Neural crest cell (in vitro differentiated cells): ENCODE results near the gene FAN1. TPM values are rescaled to one million over a fixed set of nuclear protein-coding genes. Genes with fewer than 3 reads are reported as not detected.

Experiments
- DNase-seq: peaks from one replicate; pipeline ENCODE4 v3.0.0; 2021; ENCODE audit warnings: low read depth, mixed read lengths, low spot score
- H3K27ac Mint-ChIP-seq: one replicate; pipeline ENCODE4 v1.8.0; 2021; ENCODE audit warnings: mild to moderate bottlenecking, mixed read lengths; ENCODE audit not compliant: unreplicated experiment
- H3K27me3 Mint-ChIP-seq: 2 replicates; pipeline ENCODE4 v1.8.0; 2021; ENCODE audit warnings: low read depth, mild to moderate bottlenecking, mixed read lengths
- H3K36me3 Mint-ChIP-seq: 2 replicates; pipeline ENCODE4 v1.8.0; 2021; ENCODE audit warnings: low read depth, mild to moderate bottlenecking, mixed read lengths
- H3K4me1 Mint-ChIP-seq: 2 replicates; pipeline ENCODE4 v1.8.0; 2021; ENCODE audit warnings: mixed read lengths
- H3K4me3 Mint-ChIP-seq: one replicate; pipeline ENCODE4 v1.8.0; 2021; ENCODE audit warnings: mild to moderate bottlenecking, mixed read lengths
- H3K9me3 Mint-ChIP-seq: 2 replicates; pipeline ENCODE4 v1.8.0; 2021; ENCODE audit warnings: mixed read lengths
- CTCF ChIP-seq: fragments of 200-600 bp; sonication (generic); conservative IDR thresholded peaks from 2 replicates; pipeline ENCODE4 v1.5.0; 2021; ENCODE audit warnings: antibody characterized with exemption, mild to moderate bottlenecking
- total RNA-seq: library from RNA; stranded (reverse); gene quantifications from 2 replicates; pipeline ENCODE4 v1.2.1, GENCODE V29; 2021

Gene FAN1
- total RNA-seq, 1 donor from 2014 or later: 24.1 TPM

DNA sequence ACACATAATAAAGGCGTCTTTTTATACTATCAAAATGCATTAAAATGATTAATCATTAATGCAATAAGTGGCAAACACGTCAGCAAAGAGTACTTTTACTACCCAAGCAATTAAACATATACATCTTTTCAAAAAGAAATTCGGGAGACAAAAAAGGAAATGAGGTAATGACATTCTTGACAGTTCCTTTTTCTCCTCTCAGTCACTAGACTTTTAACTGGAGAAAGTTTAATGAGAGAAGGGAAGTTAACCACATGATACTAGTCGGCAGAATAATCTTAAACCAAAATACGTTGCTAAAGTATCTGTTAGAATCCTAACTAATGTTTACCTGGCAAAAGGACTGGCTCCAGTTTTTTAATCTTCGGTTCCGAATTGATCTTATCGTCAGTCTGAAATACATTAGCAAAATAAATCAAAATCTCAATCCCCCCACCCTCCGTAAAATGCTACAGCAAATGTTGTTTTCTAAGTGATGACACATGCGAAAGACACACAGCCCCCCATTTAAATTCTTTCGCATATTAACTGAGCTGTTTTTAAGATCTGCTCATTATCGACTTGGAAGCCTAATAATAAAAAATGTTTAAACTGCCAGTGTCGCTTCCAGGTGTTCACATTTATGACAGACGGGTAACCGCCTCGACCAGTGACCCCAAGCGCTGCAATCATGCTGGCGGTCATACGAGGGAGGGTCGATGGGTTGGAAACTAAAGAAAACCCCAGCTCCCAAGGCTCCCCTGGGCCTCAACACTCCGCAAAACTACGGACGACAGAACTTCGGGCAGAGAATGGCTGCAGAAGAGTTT lies 86.9 kb downstream of the FAN1 start:
- peak overlapping the region; percentile 97 for H3K4me3 Mint-ChIP-seq
- H3K36me3 Mint-ChIP-seq: peaks cover 3% of the 10 kb centered on the region
- no peak for TF ChIP-seq CTCF
- peak overlapping the region; percentile 96 for H3K27ac Mint-ChIP-seq
- H3K27me3 Mint-ChIP-seq: no peaks in the 10 kb centered on the region
- DNase-seq: no peak
- H3K4me1 Mint-ChIP-seq: peaks cover 33% of the 10 kb centered on the region
- H3K9me3 Mint-ChIP-seq: no peaks in the 10 kb centered on the region

GRCh38 chr15:30991255-30992235 lies 87.8 kb downstream of the FAN1 start, which contains the start of gene MTMR10:
TSS of gene MTMR10 (minus strand) at chr15:30991628. CDS start at chr15:30991506, 122 bp downstream.
- H3K36me3 Mint-ChIP-seq: peaks cover 3% of the 10 kb centered on the region
- peak; percentile 65 for DNase-seq
- H3K27ac Mint-ChIP-seq: peak within 1 kb of the TSS; percentile 96
- H3K9me3 Mint-ChIP-seq: no peaks in the 10 kb centered on the region
- no peaks in the 10 kb centered on the region for H3K27me3 Mint-ChIP-seq
- no peak for TF ChIP-seq CTCF
- peaks cover 30% of the 10 kb centered on the region for H3K4me1 Mint-ChIP-seq
- H3K4me3 Mint-ChIP-seq: peak within 1 kb of the TSS; percentile 97

DNA sequence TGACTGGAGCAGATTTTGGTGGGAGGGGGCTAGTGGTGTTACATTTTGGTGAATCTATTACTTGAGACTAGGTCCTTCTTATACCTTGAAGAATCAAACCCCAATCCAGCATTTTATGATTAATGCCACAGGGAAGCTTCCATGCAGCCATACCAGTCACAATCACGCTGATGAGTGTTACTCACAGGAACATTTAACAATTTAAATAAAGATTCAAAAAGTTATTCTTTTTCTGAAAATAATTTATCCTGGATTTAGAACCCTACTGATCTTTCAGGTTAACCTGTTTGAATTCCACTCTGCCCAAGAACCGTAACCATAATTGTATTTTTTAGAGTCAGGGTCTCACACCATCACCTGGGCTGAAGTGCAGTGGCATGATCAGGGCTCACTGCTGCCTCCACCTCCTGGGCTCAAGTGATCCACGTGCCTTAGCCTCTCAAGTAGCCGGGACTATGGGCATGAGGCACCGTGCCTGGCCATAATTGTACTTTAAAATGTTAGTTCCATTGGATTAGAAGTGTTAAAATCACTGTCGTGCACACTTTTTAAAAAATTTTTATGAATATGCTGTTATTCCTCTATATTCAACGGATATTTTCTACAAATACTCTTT lies 88.6 kb downstream of the FAN1 start:
- Mint-ChIP-seq H3K4me3 (peak overlapping the region; percentile 89), H3K4me1 (peaks cover 30% of the 10 kb centered on the region)
- no peak for DNase-seq

More for the DNA sequence above, 88.6 kb downstream of the FAN1 start:
- H3K27me3 Mint-ChIP-seq: no peaks in the 10 kb centered on the region
- H3K27ac Mint-ChIP-seq: peak overlapping the region; percentile 58
- no peaks in the 10 kb centered on the region for H3K9me3 Mint-ChIP-seq
- H3K36me3 Mint-ChIP-seq: peaks cover 3% of the 10 kb centered on the region
- no peak for TF ChIP-seq CTCF

Other genes starting within 250 kb of the FAN1 start
- 18.6 and 20.0 TPM in 2 replicates for gene MTMR10, start 87.7 kb downstream of the FAN1 start, total RNA-seq
- not detected in 2 replicates for gene TRPM1, start 197.8 kb downstream of the FAN1 start, total RNA-seq